ENCODE measurements around the gene KIF4A. TPM values are rescaled to one million over a fixed set of nuclear protein-coding genes. Genes with fewer than 3 reads are reported as not detected.

Gene KIF4A
- total RNA-seq, 1 donor from 2014 or later, result 18.7 TPM

- Mint-ChIP-seq H3K4me3 (peak overlapping the region; percentile 93), H3K36me3 (ENCODE audit: low read depth) (peaks cover 9% of the 10 kb centered on the region), H3K27ac (peak overlapping the region; percentile 96), H3K4me1 (ENCODE audit: low read depth) (peaks cover 38% of the 10 kb centered on the region), H3K27me3 (ENCODE audit: insufficient read depth) (no peaks in the 10 kb centered on the region), H3K9me3 (no peaks in the 10 kb centered on the region)
- intact Hi-C loops (cut with micrococcal nuclease), result loop anchor here (1.0 to 10.0 kb wide), 7 partner anchors 54 to 840 kb away; partner anchors contain the start of genes EDA and FOXO4
- peak; percentile 67 for DNase-seq (ENCODE audit: low spot score)
Measured at GRCh38 chrX:70454441-70455365, 164.8 kb downstream of the KIF4A start.

DNA sequence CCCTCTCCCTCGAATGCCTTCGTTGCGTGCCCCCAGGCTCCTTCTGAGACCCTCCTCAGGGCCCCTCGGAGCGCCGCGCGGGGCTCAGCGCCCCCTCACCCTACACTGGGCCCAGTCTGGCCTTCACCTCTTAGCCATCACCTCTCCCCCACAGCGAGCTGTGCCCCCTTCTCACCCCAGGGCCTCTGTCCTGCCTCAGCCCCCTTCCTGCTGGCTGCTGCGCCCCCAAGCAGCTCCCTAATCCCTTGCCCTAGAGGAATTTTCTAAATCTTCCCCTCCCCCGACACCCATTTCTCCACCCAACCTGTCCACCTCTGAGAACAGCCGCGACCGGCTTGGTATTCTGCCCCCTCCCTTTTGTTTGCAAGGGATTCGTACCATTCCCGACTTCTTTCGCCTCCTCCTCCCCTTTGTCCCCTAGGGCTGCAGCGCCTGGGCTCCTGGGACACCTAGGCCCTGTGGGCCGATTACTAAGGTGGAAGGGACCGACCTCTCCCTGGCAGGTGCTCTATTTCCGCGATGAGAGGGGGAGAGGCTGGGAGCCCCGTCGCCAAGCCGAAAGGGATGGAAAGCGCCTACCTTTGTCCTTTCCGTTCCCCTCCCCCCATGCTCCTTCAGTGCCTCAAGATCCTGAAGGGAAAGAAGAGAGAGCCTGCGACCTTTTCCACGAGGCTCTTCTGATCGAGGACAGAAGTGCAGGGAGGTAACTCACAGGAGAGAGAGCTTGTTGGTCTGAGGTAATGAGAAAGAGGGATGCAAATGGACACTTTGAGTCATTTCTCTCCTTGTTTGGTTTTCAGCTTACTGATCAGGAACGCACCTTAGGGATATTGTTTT, 165.7 kb downstream of the KIF4A start:
- H3K27ac Mint-ChIP-seq, result peak overlapping the region; percentile 96
- DNase-seq (ENCODE audit: low spot score), result no peak
- intact Hi-C loops (cut with micrococcal nuclease), result loop anchor here (1.0 to 10.0 kb wide), 7 partner anchors 21 to 841 kb away; partner anchors contain the start of genes EDA and FOXO4
- no peaks in the 10 kb centered on the region for H3K9me3 Mint-ChIP-seq
- no peaks in the 10 kb centered on the region for H3K27me3 Mint-ChIP-seq (ENCODE audit: insufficient read depth)
- peaks cover 38% of the 10 kb centered on the region for H3K4me1 Mint-ChIP-seq (ENCODE audit: low read depth)
- H3K4me3 Mint-ChIP-seq, result peak overlapping the region; percentile 93
- H3K36me3 Mint-ChIP-seq (ENCODE audit: low read depth), result peaks cover 9% of the 10 kb centered on the region

GRCh38 chrX:70456256-70456655, 166.4 kb downstream of the KIF4A start:
- peak overlapping the region; percentile 96 for H3K27ac Mint-ChIP-seq
- no peak for DNase-seq (ENCODE audit: low spot score)
- intact Hi-C loops (cut with micrococcal nuclease), result loop anchor here (1.0 to 10.0 kb wide), 7 partner anchors 22 to 841 kb away; partner anchors contain the start of genes EDA and FOXO4
- H3K4me1 Mint-ChIP-seq (ENCODE audit: low read depth), result peaks cover 38% of the 10 kb centered on the region
- no peaks in the 10 kb centered on the region for H3K27me3 Mint-ChIP-seq (ENCODE audit: insufficient read depth)
- peaks cover 13% of the 10 kb centered on the region for H3K36me3 Mint-ChIP-seq (ENCODE audit: low read depth)
- H3K4me3 Mint-ChIP-seq, result peak overlapping the region; percentile 93
- H3K9me3 Mint-ChIP-seq, result no peaks in the 10 kb centered on the region

GRCh38 chrX:70461026-70461425, 171.1 kb downstream of the KIF4A start:
- Mint-ChIP-seq H3K9me3 (no peaks in the 10 kb centered on the region), H3K27ac (no peak overlapping the region), H3K4me1 (ENCODE audit: low read depth) (peaks cover 12% of the 10 kb centered on the region), H3K36me3 (ENCODE audit: low read depth) (peaks cover 15% of the 10 kb centered on the region), H3K27me3 (ENCODE audit: insufficient read depth) (no peaks in the 10 kb centered on the region), H3K4me3 (no peak overlapping the region)
- intact Hi-C loops (cut with micrococcal nuclease), result no loop called here
- DNase-seq (ENCODE audit: low spot score), result no peak

GRCh38 chrX:70464051-70464450, 174.1 kb downstream of the KIF4A start:
- Mint-ChIP-seq H3K9me3 (no peaks in the 10 kb centered on the region), H3K4me1 (ENCODE audit: low read depth) (no peaks in the 10 kb centered on the region), H3K27ac (no peak overlapping the region), H3K4me3 (no peak overlapping the region), H3K27me3 (ENCODE audit: insufficient read depth) (no peaks in the 10 kb centered on the region), H3K36me3 (ENCODE audit: low read depth) (peaks cover 12% of the 10 kb centered on the region)
- DNase-seq (ENCODE audit: low spot score), result no peak
- intact Hi-C loops (cut with micrococcal nuclease), result no loop called here

DNA sequence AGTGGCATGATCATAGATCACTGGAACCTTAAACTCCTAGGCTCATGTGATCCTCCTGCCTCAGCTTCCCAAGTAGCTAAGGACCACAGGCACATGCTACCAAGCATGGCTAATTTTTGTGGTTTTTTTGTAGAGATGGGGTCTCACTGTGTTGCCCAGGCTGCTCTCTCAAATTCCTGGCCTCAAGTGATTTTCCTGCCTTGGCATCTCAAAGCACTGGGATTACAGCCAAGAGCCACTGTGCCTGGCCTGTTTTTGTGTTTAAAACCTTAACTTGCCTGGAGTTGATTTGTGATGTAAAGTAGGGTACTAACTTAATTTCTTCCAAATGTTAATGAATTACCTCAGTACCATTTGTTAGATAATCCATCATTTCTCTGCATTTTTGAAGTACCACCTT, 177.1 kb downstream of the KIF4A start:
- H3K27me3 Mint-ChIP-seq (ENCODE audit: insufficient read depth), result no peaks in the 10 kb centered on the region
- H3K27ac Mint-ChIP-seq, result no peak overlapping the region
- intact Hi-C loops (cut with micrococcal nuclease), result no loop called here
- H3K36me3 Mint-ChIP-seq (ENCODE audit: low read depth), result peaks cover 14% of the 10 kb centered on the region
- H3K4me1 Mint-ChIP-seq (ENCODE audit: low read depth), result peaks cover 8% of the 10 kb centered on the region
- DNase-seq (ENCODE audit: low spot score), result no peak
- H3K9me3 Mint-ChIP-seq, result no peaks in the 10 kb centered on the region
- H3K4me3 Mint-ChIP-seq, result no peak overlapping the region

GRCh38 chrX:70468709-70469108, 178.8 kb downstream of the KIF4A start:
- Mint-ChIP-seq H3K9me3 (no peaks in the 10 kb centered on the region), H3K27ac (no peak overlapping the region), H3K4me1 (ENCODE audit: low read depth) (peaks cover 8% of the 10 kb centered on the region), H3K36me3 (ENCODE audit: low read depth) (peaks cover 15% of the 10 kb centered on the region), H3K4me3 (no peak overlapping the region), H3K27me3 (ENCODE audit: insufficient read depth) (no peaks in the 10 kb centered on the region)
- intact Hi-C loops (cut with micrococcal nuclease), result no loop called here
- DNase-seq (ENCODE audit: low spot score), result no peak

Other genes starting within 250 kb of the KIF4A start
- not detected in 2 replicates for gene AWAT2, start 240.2 kb upstream of the KIF4A start, total RNA-seq
- not detected in 2 replicates for gene OTUD6A, start 227.6 kb upstream of the KIF4A start, total RNA-seq
- gene IGBP1, start 156.7 kb upstream of the KIF4A start, total RNA-seq, result 29.4 and 29.8 TPM in 2 replicates
- not detected in 2 replicates for gene DGAT2L6, start 112.6 kb upstream of the KIF4A start, total RNA-seq
- not detected in 2 replicates for gene AWAT1, start 55.4 kb upstream of the KIF4A start, total RNA-seq
- gene P2RY4, start 29.9 kb upstream of the KIF4A start, total RNA-seq, result 0.27 TPM in 1 of 2 replicates, not detected in the other
- gene ARR3, start 21.8 kb upstream of the KIF4A start, total RNA-seq, result not detected in 2 replicates
- gene RAB41, start 7.9 kb upstream of the KIF4A start, total RNA-seq, result not detected in 2 replicates
- gene PDZD11, start 177 bp upstream of the KIF4A start, total RNA-seq, result 28.7 and 31.9 TPM in 2 replicates
- 0.10 TPM in 1 of 2 replicates, not detected in the other for gene GDPD2, start 133.2 kb downstream of the KIF4A start, total RNA-seq
- gene DLG3, start 154.7 kb downstream of the KIF4A start, total RNA-seq, result 41.5 and 43.5 TPM in 2 replicates